HG02763 (cell line): Measurements from ENCODE around the gene CHCHD3.
"Not testable (repeated sequence)": the region's sequence is repeated elsewhere in the genome, so short reads cannot be mapped to it uniquely, and the experiment has no call there.

ENCODE experiments used
- ATAC-seq: cut with Tn5 transposase; IDR thresholded peaks from one replicate; pipeline ENCODE4 v1.9.1; 2021; ENCODE audit warnings: mild to moderate bottlenecking, moderate library complexity; ENCODE audit not compliant: unreplicated experiment

Gene CHCHD3

DNA sequence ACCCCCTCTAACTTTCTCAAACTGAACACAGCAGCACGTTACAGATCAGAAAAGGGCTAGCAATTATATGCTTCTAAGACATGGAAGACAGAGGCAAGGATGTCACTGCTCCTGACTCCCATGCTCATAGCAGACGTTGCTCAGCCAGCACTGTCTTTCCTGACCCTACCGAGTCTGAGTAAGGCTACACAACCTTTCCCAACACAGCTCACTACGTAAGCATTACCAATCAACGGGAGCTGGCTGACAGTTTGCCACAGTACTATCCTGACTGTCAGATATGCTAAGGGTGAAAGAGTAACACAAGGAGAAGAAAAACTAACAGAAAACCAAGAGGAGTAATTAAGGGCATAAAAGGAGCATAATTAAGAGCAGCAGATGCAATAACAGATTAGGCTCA lies 171.2 kb downstream of the CHCHD3 start:
- ATAC-seq: no peak

DNA sequence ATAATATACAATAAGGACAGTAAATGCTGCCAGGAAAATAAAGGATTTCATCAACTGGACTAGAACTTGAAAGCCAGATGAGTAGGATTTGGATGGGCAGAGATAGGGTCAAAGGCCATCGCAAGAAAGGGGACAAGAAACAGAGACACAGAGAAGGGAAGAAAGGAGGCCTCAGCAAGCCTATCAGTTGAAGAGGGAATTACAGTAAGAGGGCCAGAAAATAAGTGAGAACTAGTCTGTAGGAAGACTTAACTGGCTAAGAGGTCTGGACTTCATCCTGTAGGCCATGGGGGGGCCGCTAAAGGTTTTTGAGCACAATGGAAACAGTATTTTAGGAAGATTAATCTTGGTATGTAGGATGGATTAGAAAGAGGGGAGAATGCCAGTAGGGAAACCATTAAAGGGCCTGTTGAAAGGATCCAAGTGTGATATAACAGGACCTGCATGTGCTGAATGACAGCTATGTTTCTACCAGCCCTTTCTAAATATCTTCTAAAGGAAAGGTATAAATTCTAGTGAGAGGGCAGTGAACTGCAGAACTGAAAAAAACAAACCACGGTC lies 174.4 kb downstream of the CHCHD3 start:
- ATAC-seq: no peak

DNA sequence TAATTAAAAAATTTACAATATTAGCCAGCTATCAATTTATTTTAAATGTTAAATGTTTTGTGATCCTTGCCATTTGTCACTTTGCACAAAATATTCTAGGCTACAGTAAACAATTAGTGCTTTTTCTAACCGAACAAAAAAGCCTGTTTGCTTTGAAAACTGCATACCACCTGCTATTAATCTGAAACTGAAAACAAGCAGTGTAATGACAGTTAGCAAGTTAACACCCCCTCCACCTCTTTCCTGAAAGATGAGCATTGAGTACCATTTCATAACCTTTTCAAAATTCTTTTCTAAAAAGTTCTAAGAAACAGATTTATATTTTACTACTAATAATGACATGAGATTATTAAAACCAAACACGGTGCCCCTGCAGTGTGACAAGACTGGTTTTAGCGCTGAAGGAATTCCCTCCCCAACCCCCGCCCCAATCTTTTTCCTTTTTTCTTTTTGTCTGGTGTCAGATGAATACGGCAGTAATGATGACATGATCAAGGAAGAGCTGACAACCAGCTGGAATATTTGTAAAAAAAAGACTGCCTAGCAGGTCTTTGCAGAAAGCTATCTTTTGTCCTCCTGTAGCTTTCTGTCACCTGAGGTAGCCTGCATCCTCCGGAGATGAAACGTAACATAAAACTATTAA lies 175.6 kb downstream of the CHCHD3 start:
- ATAC-seq: no peak

DNA sequence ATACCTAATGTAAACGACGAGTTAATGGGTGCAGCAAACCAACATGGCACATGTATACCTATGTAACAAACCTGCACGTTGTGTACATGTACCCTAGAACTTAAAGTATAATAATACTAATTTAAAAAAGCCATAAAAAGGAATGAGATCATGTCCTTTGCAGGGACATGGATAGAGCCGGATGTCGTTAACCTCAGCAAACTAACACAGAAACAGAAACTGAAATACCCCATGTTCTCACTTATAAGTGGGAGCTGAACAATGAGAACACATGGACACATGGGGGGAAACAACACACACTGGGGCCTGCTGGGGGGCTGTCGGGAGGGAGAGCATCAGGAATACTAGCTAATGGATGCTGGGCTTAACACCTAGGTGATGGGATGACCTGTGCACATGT lies 176.8 kb downstream of the CHCHD3 start:
- ATAC-seq: not testable (repeated sequence)

DNA sequence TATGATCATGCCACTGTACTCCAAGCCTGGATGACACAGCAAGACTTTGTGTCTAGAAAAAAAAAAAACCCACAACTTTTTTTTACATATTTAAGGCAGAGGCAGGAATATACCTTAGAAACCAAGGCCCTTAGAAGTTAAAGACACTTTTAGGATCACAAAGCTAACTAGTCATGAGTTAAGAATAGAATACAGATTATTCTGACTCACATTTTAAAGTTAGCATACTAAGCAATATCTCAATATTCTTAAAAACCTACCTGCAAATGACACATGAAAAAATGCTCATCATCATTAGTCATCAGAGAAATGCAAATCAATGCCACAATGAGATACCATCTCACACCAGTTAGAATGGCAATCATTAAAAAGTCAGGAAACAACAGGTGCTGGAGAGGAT lies 177.7 kb downstream of the CHCHD3 start:
- no peak for ATAC-seq

DNA sequence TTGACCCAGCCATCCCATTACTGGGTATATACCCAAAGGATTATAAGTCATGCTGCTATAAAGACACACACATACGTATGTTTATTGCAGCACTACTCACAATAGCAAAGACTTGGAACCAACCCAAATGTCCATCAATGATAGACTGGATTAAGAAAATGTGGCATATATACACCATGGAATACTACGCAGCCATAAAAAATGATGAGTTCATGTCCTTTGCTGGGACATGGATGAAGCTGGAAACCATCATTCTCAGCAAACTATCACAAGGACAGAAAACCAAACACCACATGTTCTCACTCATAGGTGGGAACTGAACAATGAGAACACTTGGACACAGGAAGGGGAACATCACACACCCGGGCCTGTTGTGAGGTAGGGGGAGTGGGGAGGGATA lies 179.6 kb downstream of the CHCHD3 start:
- ATAC-seq: not testable (repeated sequence)

DNA sequence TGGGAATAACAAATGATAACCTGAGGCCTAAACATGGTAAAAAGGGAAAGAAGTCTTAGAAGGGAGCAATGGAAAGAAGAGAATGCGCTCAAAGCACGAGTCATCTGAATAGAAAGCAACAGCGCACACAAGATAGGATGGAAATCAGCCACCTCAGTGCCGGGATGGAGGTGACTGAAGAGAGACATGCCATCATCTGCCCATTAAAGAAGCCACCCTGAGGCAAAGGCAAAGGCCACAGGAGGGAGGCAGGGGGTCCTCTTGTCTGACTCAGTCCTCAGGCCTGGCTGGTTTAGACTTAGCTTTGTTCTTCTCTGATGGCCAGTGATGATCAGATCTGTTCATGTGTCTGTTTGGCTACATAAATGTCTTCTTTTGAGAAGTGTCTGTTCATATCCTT lies 180.6 kb downstream of the CHCHD3 start:
- no peak for ATAC-seq

DNA sequence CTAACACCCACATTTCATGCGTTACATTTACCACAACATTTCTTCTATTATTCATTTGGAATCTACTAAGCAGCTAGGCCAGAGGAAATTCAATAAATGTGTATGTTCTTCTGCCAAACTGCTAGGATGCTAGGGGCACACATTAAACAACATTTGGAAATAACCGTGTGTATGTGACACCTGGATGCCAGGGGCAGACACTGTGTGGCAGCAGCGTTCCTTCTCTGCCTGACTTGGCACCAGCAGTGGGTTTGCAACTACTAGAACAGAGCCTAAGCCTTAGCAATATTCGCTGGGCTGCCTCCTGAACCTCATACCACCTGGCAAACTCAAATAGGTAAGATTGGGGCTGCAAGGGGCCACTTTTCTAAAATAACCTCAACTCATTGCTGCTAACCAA lies 182.1 kb downstream of the CHCHD3 start:
- ATAC-seq: no peak

DNA sequence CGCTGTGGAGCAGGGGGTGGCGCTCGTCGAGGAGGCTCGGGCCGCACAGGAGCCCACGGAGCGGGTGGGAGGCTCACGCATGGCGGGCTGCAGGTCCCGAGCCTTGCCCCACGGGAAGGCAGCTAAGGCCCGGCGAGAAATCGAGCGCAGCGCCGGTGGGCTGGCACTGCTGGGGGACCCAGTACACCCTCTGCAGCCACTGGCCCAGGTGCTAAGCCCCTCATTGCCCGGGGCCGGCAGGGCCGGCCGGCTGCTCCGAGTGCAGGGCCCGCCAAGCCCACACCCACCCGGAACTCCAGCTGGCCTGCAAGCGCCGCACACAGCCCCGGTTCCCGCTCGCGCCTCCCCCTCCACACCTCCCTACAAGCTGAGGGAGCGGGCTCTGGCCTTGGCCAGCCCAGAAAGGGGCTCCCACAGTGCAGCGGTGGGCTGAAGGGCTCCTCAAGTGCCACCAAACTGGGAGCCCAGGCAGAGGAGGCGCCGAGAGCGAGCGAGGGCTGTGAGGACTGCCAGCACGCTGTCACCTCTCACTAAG lies 183.2 kb downstream of the CHCHD3 start:
- not testable (repeated sequence) for ATAC-seq

DNA sequence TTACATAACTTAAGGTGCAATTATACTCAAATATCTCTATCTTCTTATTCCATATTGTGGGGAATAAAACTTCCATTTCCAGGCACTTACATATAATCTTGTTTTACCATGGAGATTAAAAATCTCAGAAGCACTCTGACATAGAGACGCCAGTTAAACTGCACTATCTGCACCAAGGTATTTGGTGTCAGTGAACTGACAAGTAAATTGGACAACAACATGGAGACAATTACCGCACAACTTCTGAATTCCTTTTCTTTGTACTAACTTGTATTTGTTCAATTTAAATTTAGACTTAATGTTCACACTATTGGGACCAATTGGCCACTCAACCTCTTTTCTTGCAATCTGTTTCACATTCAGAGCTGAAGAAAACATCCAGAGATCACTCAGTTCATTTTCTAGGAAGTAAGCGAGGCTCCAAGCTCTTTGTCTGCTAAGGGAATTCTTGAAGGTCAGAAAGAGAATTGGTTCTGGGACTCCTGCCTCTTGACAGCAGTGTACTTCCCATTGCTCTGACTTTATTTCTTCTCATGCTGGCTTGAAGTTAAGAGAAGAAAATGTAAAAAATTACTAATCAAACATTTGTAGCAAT lies 184.7 kb downstream of the CHCHD3 start:
- ATAC-seq: no peak

DNA sequence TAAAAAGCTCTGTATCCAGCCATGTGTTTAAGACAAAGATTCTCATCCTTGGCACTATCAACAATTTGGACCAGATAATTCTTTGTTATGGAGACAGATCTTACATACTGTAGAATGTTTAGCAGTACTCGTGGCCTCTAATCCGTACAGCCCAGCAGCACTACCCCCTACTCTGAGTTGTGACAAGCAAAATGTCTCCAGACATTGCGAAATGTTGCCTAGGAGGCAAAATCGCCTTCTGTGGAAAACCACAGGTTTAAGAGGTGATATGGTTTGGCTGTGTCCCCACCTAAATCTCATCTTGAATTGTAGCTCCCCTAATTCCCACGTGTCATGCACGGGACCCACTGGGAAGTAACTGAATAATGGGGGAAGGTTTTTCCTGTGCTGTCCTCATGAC lies 186.7 kb downstream of the CHCHD3 start:
- ATAC-seq: no peak

DNA sequence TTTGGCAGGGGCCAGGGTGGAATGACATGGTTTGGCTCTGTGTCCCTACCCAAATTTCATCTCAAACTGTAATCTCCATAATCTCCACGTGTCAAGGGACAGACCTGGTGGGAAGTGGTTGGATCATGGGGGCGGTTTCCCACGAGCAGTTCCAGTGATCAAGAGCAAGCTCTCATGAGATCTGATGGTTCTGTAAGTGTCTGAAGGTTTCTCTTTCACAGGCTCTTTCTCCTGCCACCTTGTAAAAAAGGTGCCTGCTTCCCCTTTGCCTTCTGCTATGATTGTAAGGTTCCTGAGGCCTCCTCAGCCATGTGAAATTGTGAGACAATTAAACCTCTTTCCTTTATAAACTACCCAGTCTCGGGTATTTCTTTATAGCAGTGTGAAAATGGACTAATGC lies 188.3 kb downstream of the CHCHD3 start:
- no peak for ATAC-seq

DNA sequence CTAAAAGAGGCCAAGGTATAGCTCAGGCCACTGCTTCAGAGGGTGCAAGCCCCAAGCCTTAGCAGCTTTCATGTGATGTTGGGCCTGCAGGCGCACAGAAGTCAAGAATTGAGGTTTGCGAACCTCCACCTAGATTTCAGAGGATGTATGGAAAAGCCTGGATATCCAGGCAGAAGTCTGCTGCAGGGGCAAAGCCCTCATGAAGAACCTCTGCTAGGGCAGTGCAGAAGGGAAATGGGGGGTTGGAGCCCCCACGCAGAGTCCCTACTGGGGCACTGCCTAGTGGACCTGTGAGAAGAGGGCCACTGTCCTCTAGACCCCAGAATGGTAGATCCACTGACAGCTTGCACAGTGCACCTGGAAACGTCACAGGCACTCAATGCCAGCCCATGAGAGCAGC lies 189.1 kb downstream of the CHCHD3 start:
- ATAC-seq: not testable (repeated sequence)

DNA sequence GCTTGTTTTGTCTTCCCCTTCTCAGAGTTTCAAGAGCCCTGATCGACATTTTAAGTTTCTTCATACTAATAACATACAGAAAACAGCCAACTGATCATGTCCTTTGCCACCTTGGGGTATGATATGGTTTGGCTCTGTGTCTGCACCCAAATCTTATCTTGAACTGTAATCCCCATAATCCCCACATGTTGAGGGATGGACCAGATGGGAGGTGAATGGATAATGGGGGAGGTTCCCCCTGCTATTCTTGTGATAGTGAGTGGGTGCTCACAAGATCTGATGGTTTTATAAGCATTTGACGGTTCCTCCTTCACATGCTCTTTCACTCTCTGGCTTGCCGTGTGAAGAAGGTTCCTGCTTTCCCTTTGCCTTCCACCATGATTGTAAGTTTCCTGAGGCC lies 190.3 kb downstream of the CHCHD3 start:
- no peak for ATAC-seq

DNA sequence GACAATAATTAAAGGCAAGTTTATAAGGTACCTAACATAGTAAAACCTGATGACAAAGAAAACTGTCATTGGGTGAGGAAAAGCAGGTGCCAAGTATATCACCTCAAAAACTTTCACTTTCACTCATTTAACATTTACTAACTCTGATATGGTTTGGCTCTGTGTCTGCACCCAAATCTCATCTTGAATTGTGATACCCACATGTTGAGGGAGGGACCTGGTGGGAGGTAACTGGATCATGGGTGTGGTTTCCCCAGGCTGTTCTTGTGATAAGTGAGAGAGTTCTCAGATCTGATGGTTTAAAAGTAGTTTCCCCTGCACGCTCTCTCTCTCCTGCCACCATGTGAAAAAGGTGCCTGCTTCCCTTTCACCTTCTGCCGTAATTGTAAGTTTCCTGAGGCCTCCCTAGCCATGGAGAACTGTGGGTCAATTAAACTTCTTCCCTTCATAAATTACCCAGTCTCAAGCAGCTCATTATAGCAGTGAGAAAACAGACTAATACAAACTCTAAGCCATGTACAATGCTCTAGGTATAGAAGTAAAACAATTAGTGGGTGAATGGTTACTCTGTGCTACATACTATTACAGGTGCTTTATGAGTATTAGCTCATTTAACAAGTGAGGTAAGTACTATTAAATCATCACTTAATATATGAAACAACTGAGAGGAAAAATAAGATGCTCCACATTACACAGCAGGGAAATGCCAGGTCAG lies 199.0 kb downstream of the CHCHD3 start:
- ATAC-seq: no peak

DNA sequence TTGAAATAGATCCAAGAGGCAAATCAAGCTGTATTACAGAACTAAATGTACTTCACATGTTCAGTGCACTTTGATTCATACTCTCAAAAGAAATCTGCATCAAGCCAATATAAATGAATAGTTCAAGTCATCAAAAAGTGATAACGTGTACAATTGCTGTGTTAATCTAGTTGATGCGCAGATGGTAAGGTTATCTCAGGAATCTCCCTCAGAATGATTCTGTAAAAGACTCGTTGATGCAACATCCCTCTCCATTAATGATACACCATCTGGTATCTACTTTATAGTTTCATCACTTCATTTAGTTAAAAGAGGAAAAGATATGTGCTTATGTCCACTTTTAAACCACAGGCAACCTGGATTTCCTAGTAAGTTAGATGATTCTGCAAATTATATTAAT lies 200.6 kb downstream of the CHCHD3 start:
- ATAC-seq: no peak

DNA sequence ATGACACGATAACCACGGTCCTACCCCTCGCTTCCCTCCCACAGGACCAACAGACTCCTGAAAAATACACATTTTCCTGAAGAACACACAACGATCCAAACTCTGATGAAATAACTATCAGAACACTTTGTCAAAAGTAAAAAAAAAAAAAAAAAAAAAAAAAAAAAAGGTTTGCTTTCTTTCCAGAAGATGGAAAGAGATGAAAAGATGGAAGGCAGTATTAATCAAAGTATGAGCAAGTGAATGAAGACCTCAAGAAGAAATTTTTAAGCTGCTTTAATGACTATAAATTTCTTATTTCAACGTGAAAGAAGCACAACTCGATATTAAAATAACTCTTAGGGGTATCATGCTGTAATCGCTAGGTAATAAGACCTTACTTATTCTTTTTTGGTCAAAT lies 202.3 kb downstream of the CHCHD3 start:
- ATAC-seq: no peak

DNA sequence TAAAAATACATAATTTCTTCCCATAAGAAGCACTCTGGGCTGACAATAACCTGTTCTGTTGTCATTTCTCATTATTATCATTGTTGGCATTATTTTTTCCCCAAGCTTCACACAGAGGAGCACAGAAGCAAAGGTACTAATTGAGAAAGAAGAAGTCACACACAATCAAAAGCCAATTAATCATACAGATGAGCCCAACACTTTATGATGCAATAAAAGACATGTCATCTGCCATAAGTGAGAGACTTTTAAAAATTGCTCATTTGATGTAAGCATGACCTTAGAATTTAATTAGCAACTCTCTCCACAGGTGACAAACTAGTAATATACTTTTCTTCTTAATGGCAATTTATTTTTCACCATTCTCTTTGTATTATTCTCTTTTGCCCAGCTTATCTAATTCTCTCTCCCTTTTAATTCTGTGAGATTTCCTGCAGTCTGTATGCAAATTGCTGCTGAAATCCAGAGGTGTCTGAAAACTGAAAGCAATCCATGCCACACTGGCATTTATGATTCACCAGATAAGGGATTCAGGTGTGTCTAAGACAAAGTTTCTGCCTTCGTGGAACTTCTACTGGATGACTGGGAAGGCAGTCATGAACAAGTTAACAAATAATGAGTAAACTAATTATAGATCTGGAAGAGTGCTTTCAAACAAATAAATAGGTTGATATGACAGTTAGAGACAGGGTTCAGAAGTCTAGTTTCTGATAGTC lies 203.5 kb downstream of the CHCHD3 start:
- ATAC-seq: no peak

DNA sequence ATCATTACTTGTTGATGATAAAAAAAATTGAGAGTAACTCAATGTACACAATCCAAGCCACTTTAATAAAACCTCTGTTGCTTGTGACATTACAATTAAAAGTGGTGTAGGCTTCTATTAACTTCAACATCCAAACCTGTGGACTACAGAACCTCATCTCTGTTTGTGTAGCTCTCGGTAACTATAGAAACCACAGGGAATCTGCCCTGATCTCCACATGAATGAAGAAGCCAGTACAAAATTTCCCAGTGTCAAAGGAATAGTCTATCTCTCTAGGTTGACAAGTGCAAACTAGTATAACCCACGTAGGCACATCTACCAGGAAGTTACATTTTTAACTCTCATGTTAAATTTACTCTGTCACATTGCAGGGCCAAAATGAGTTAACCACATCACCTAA lies 204.3 kb downstream of the CHCHD3 start:
- ATAC-seq: no peak

DNA sequence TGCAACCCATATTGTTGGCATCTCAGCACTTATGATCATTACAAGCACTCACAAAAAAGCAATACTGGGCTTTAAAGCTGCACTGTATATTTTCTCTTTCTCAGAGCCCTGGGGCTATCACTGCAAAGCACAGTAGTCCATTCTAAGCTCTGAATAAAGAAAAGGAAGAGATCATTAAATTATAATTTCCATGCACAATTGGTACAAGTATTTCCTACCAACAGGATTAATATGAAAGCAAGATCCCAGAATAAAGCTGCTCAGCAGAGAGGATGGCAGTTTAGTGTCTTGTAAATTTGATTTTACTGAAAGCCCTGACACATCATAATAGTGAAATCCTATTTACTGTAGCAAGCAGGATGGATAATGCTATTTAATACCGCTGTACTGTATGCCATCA lies 205.3 kb downstream of the CHCHD3 start:
- ATAC-seq: no peak

DNA sequence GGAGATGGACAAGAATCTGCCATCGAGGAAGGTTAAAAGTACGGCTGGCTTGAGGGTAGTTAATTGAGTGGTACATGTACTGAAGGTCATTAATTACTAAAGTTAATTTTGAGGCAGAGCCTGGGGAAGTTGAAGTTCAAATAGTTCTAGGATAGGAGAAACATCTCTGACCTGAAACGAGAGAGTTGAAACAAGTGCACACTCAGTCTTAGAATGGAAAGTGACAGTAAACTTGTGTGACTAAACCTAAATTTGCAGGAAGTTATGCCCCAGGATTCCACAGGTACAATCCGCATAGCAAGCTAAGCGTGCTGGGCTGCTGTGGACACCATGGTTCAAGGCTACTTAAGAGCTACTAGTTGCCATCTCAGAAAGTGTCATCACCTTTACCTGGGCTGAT lies 209.9 kb downstream of the CHCHD3 start:
- ATAC-seq: no peak
